ENCODE data around the gene CLEC4M. TPM values are rescaled to one million over a fixed set of nuclear protein-coding genes. Genes with fewer than 3 reads are reported as not detected.

Gene CLEC4M
- total RNA-seq, 1 donor from 2014 or later = not detected

GRCh38 chr19:7818806-7819205, 55.8 kb downstream of the CLEC4M start:
- Mint-ChIP-seq H3K4me3 (ENCODE audit: unreplicated experiment) (no peak overlapping the region), H3K27ac (ENCODE audit: unreplicated experiment) (no peak overlapping the region), H3K36me3 (ENCODE audit: low read depth) (peaks cover 4% of the 10 kb centered on the region), H3K4me1 (ENCODE audit: low read depth) (no peaks in the 10 kb centered on the region), H3K9me3 (ENCODE audit: low read depth) (peaks cover 16% of the 10 kb centered on the region), H3K27me3 (ENCODE audit: low read depth) (peaks cover 30% of the 10 kb centered on the region)
- DNase-seq (ENCODE audit: low spot score) = no peak
- TF ChIP-seq, protein P1, sequence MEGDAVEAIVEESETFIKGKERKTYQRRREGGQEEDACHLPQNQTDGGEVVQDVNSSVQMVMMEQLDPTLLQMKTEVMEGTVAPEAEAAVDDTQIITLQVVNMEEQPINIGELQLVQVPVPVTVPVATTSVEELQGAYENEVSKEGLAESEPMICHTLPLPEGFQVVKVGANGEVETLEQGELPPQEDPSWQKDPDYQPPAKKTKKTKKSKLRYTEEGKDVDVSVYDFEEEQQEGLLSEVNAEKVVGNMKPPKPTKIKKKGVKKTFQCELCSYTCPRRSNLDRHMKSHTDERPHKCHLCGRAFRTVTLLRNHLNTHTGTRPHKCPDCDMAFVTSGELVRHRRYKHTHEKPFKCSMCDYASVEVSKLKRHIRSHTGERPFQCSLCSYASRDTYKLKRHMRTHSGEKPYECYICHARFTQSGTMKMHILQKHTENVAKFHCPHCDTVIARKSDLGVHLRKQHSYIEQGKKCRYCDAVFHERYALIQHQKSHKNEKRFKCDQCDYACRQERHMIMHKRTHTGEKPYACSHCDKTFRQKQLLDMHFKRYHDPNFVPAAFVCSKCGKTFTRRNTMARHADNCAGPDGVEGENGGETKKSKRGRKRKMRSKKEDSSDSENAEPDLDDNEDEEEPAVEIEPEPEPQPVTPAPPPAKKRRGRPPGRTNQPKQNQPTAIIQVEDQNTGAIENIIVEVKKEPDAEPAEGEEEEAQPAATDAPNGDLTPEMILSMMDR (IDR thresholded peaks at IDR 0.05) = no peak

Other genes with a start within 250 kb of the CLEC4M start
- gene ZNF358, start 247.1 kb upstream of the CLEC4M start, total RNA-seq = 72.8 to 78.9 TPM (median 78.1 TPM) in 3 replicates
- gene MCOLN1, start 240.6 kb upstream of the CLEC4M start, total RNA-seq = 25.9 to 27.9 TPM (median 27.8 TPM) in 3 replicates
- gene PNPLA6, start 227.5 kb upstream of the CLEC4M start, total RNA-seq = 78.1 to 97.9 TPM (median 87.9 TPM) in 3 replicates
- 0.41 to 0.42 TPM in 2 of 3 replicates, not detected in the other for gene CAMSAP3, start 167.4 kb upstream of the CLEC4M start, total RNA-seq
- 26.7 to 29.8 TPM (median 27.4 TPM) in 3 replicates for gene XAB2, start 133.7 kb upstream of the CLEC4M start, total RNA-seq
- 78.8 to 113 TPM (median 80.7 TPM) in 3 replicates for gene PET100, start 133.4 kb upstream of the CLEC4M start, total RNA-seq
- not detected in 3 replicates for gene PCP2, start 129.5 kb upstream of the CLEC4M start, total RNA-seq
- 2.7 to 10.2 TPM (median 8.1 TPM) in 3 replicates for gene STXBP2, start 126.1 kb upstream of the CLEC4M start, total RNA-seq
- not detected in 3 replicates for gene RETN, start 94.2 kb upstream of the CLEC4M start, total RNA-seq
- gene MCEMP1, start 86.2 kb upstream of the CLEC4M start, total RNA-seq = not detected in 3 replicates
- gene TRAPPC5, start 82.4 kb upstream of the CLEC4M start, total RNA-seq = 94.3 to 107 TPM (median 97.2 TPM) in 3 replicates
- gene FCER2, start 61.1 kb upstream of the CLEC4M start, total RNA-seq = not detected in 3 replicates
- not detected in 3 replicates for gene CLEC4G, start 31.1 kb upstream of the CLEC4M start, total RNA-seq
- gene CD209, start 15.7 kb upstream of the CLEC4M start, total RNA-seq = not detected in 3 replicates
- 27.4 to 30.6 TPM (median 28.4 TPM) in 3 replicates for gene EVI5L, start 67.0 kb downstream of the CLEC4M start, total RNA-seq
- 0.22 to 0.80 TPM (median 0.38 TPM) in 3 replicates for gene PRR36, start 111.1 kb downstream of the CLEC4M start, total RNA-seq
- 1.9 to 6.9 TPM (median 4.8 TPM) in 3 replicates for gene LRRC8E, start 125.3 kb downstream of the CLEC4M start, total RNA-seq
- gene MAP2K7, start 140.6 kb downstream of the CLEC4M start, total RNA-seq = 24.4 to 27.5 TPM (median 25.7 TPM) in 3 replicates
- 8.1 to 11.6 TPM (median 11.2 TPM) in 3 replicates for gene TGFBR3L, start 151.6 kb downstream of the CLEC4M start, total RNA-seq
- 17.1 to 27.9 TPM (median 26.4 TPM) in 3 replicates for gene SNAPC2, start 157.1 kb downstream of the CLEC4M start, total RNA-seq
- 21.8 to 41.5 TPM (median 36.0 TPM) in 3 replicates for gene CTXN1, start 162.9 kb downstream of the CLEC4M start, total RNA-seq
- gene TIMM44, start 180.4 kb downstream of the CLEC4M start, total RNA-seq = 47.1 to 75.4 TPM (median 68.0 TPM) in 3 replicates
- gene ELAVL1, start 242.4 kb downstream of the CLEC4M start, total RNA-seq = 67.9 to 80.5 TPM (median 71.9 TPM) in 3 replicates